IMR-90 (cell line): Measurements from ENCODE around the gene GH1. TPM values are rescaled to one million over a fixed set of nuclear protein-coding genes. Genes with fewer than 3 reads are reported as not detected.

Experiments
- ATAC-seq: fragments of 200-7000 bp; cut with Tn5 transposase; 2 replicates; pipeline ENCODE4 v1.9.1; 2020; ENCODE audit warnings: low read depth, mild to moderate bottlenecking, moderate library complexity
- BruUV-seq: library from RNA; stranded (reverse); fragments of 400-500 nt; replicated peaks from 2 replicates; lab custom pipeline; 2021; lab: Mats Ljungman, UMichigan
- CTCF ChIA-PET: fragments of 300-600 bp; formaldehyde crosslinking; extraction: SDS; loops from one replicate; lab custom pipeline; 2021; ENCODE audit warnings: antibody characterized with exemption; lab: Yijun Ruan, JAX
- POLR2A ChIA-PET: fragments of 300-600 bp; sonication (Branson Sonifier 250); formaldehyde crosslinking; loops from one replicate; lab custom pipeline; 2022; ENCODE audit warnings: antibody characterized with exemption; ENCODE audit not compliant: unreplicated experiment; lab: Charles Lee
- DNase-seq: peaks from one replicate; pipeline ENCODE4 v3.0.0; 2013
- H2AFZ ChIP-seq: replicated peaks from 2 replicates; pipeline ENCODE3; 2013; ENCODE audit warnings: low read length, mild to moderate bottlenecking; ENCODE audit not compliant: poor library complexity
- H2AK5ac ChIP-seq: 2 replicates; pipeline ENCODE4 v1.6.1; 2013; ENCODE audit warnings: low read depth, low read length, inconsistent platforms
- H2AK9ac ChIP-seq: replicated peaks from 2 replicates; pipeline ENCODE3; 2013; ENCODE audit warnings: mild to moderate bottlenecking, low read depth, low read length, moderate library complexity; ENCODE audit not compliant: poor library complexity
- H2BK120ac ChIP-seq: 2 replicates; pipeline ENCODE4 v1.6.1; 2013; ENCODE audit warnings: low read depth, low read length, inconsistent platforms
- H2BK15ac ChIP-seq: 3 replicates; pipeline ENCODE4 v1.6.1; 2013; ENCODE audit warnings: low read depth, low read length, inconsistent platforms
- H2BK20ac ChIP-seq: 2 replicates; pipeline ENCODE4 v1.6.1; 2013; ENCODE audit warnings: low read depth, mild to moderate bottlenecking, inconsistent platforms, low read length, moderate library complexity
- H2BK5ac ChIP-seq: 2 replicates; pipeline ENCODE4 v1.6.1; 2013; ENCODE audit warnings: mild to moderate bottlenecking, low read depth, low read length, inconsistent platforms; ENCODE audit not compliant: poor library complexity, severe bottlenecking
- H3K14ac ChIP-seq: replicated peaks from 2 replicates; pipeline ENCODE4 v1.6.1; 2013; ENCODE audit warnings: low read depth, low read length, inconsistent platforms
- H3K18ac ChIP-seq: 2 replicates; pipeline ENCODE4 v1.6.1; 2013; ENCODE audit warnings: low read depth, low read length, control low read depth
- H3K23ac ChIP-seq: 2 replicates; pipeline ENCODE4 v1.6.1; 2013; ENCODE audit warnings: low read depth, low read length, inconsistent platforms
- H3K27ac ChIP-seq: 2 replicates; pipeline ENCODE4 v1.5.1; 2013; ENCODE audit warnings: mild to moderate bottlenecking, control low read depth, low read length; ENCODE audit not compliant: insufficient read depth
- H3K27me3 ChIP-seq: 2 replicates; pipeline ENCODE4 v1.6.1; 2013; ENCODE audit warnings: low read length; ENCODE audit not compliant: control insufficient read depth, insufficient read depth
- H3K36me3 ChIP-seq: 2 replicates; pipeline ENCODE4 v1.6.1; 2013; ENCODE audit warnings: low read length, mixed read lengths; ENCODE audit not compliant: control insufficient read depth, insufficient read depth
- H3K4ac ChIP-seq: 2 replicates; pipeline ENCODE4 v1.6.1; 2013; ENCODE audit warnings: low read depth, low read length, inconsistent platforms
- H3K4me1 ChIP-seq: 2 replicates; pipeline ENCODE4 v1.6.1; 2013; ENCODE audit warnings: low read length, mixed read lengths; ENCODE audit not compliant: control insufficient read depth, insufficient read depth
- H3K4me2 ChIP-seq: 2 replicates; pipeline ENCODE4 v1.6.1; 2013; ENCODE audit warnings: low read depth, mild to moderate bottlenecking, control low read depth, low read length, moderate library complexity
- H3K4me3 ChIP-seq: 2 replicates; pipeline ENCODE4 v1.5.1; 2013; ENCODE audit warnings: low read depth, mild to moderate bottlenecking, control low read depth, low read length, moderate library complexity; ENCODE audit not compliant: insufficient read depth
- H3K56ac ChIP-seq: 2 replicates; pipeline ENCODE4 v1.6.1; 2013; ENCODE audit warnings: low read length, inconsistent platforms; ENCODE audit not compliant: insufficient read depth; ENCODE audit errors: extremely low read depth
- H3K79me1 ChIP-seq, 2 experiments: 2 replicates each; pipeline ENCODE4 v1.6.1; 2013; ENCODE audit warnings: low read length in 2 of 2, inconsistent platforms in 1 of 2, low read depth in 1 of 2
- H3K9ac ChIP-seq: 2 replicates; pipeline ENCODE4 v1.6.1; 2013; ENCODE audit warnings: low read depth, low read length, control low read depth
- H3K9me1 ChIP-seq: 2 replicates; pipeline ENCODE4 v1.6.1; 2013; ENCODE audit warnings: low read length, inconsistent platforms; ENCODE audit not compliant: insufficient read depth
- H3K9me3 ChIP-seq: 2 replicates; pipeline ENCODE4 v1.6.1; 2013; ENCODE audit warnings: low read length; ENCODE audit not compliant: control insufficient read depth, insufficient read depth
- H4K20me1 ChIP-seq: 2 replicates; pipeline ENCODE4 v1.6.1; 2013; ENCODE audit warnings: low read length, inconsistent platforms; ENCODE audit not compliant: insufficient read depth
- H4K5ac ChIP-seq: 2 replicates; pipeline ENCODE4 v1.6.1; 2013; ENCODE audit warnings: mild to moderate bottlenecking, low read depth, low read length, control low read depth
- H4K8ac ChIP-seq, 2 experiments: 2 replicates each; pipeline ENCODE4 v1.6.1; 2013; ENCODE audit warnings: low read depth in 2 of 2, low read length in 2 of 2, control low read depth in 1 of 2, inconsistent platforms in 1 of 2
- H4K91ac ChIP-seq: 2 replicates; pipeline ENCODE4 v1.6.1; 2013; ENCODE audit warnings: low read depth, low read length, inconsistent platforms; ENCODE audit not compliant: insufficient read depth
- BHLHE40 ChIP-seq: fragments of 150-350 bp; IDR thresholded peaks from 2 replicates; pipeline ENCODE4 v1.6.1; 2016; ENCODE audit warnings: mild to moderate bottlenecking, low read depth, low read length
- CEBPB ChIP-seq: IDR thresholded peaks from 2 replicates; pipeline ENCODE4 v1.6.1; 2012; ENCODE audit warnings: low read depth, low read length, improper control_type of control experiment
- CHD1 ChIP-seq: IDR thresholded peaks from 2 replicates; pipeline ENCODE4 v1.6.1; 2012; ENCODE audit warnings: low read depth, low read length, improper control_type of control experiment
- CTCF ChIP-seq: conservative IDR thresholded peaks from 2 replicates; pipeline ENCODE4 v1.5.1; 2012; ENCODE audit warnings: mild to moderate bottlenecking, low read depth, low read length, improper control_type of control experiment
- ELK1 ChIP-seq: fragments of 150-350 bp; IDR thresholded peaks from 2 replicates; pipeline ENCODE4 v1.6.1; 2016; ENCODE audit warnings: low read depth, mild to moderate bottlenecking, low read length, moderate library complexity, borderline replicate concordance
- FOS ChIP-seq: fragments of 150-350 bp; IDR thresholded peaks from 2 replicates; pipeline ENCODE4 v1.6.1; 2016; ENCODE audit warnings: low read depth, low read length
- MAFK ChIP-seq: IDR thresholded peaks from 2 replicates; pipeline ENCODE4 v1.6.1; 2012; ENCODE audit warnings: low read depth, low read length, improper control_type of control experiment
- MXI1 ChIP-seq: IDR thresholded peaks from 2 replicates; pipeline ENCODE4 v1.6.1; 2012; ENCODE audit warnings: low read depth, mild to moderate bottlenecking, low read length, moderate library complexity, borderline replicate concordance
- NFE2L2 ChIP-seq: fragments of 150-350 bp; IDR thresholded peaks from 2 replicates; pipeline ENCODE4 v1.6.1; 2016; ENCODE audit warnings: low read depth, mild to moderate bottlenecking, low read length
- POLR2A ChIP-seq: IDR thresholded peaks from 2 replicates; pipeline ENCODE4 v1.6.1; 2012; ENCODE audit warnings: mild to moderate bottlenecking, low read depth, low read length
- RAD21 ChIP-seq: IDR thresholded peaks from 2 replicates; pipeline ENCODE4 v1.6.1; 2012; ENCODE audit warnings: low read length, improper control_type of control experiment
- RCOR1 ChIP-seq: IDR thresholded peaks from 2 replicates; pipeline ENCODE4 v1.6.1; 2012; ENCODE audit warnings: mild to moderate bottlenecking, low read length, improper control_type of control experiment; ENCODE audit not compliant: insufficient replicate concordance
- RFX5 ChIP-seq: IDR thresholded peaks from 2 replicates; pipeline ENCODE4 v1.8.0; 2012; ENCODE audit warnings: low read depth, mild to moderate bottlenecking, low read length, moderate library complexity
- SMC3 ChIP-seq: fragments of 150-350 bp; IDR thresholded peaks from 2 replicates; pipeline ENCODE4 v1.6.1; 2016; ENCODE audit warnings: low read depth, mild to moderate bottlenecking, antibody characterized with exemption, low read length, moderate library complexity
- USF2 ChIP-seq: fragments of 150-350 bp; IDR thresholded peaks from 2 replicates; pipeline ENCODE4 v1.6.1; 2017; ENCODE audit warnings: mild to moderate bottlenecking, antibody characterized with exemption, low read length, low read depth
- WGBS, 2 experiments: methylation state at CpG; one replicate each; pipeline versions ENCODE4 v1.1.5 to v1.1.7; 2013; ENCODE audit warnings: missing lambda C conversion rate in 2 of 2; ENCODE audit not compliant: insufficient read length in 1 of 2; ENCODE audit errors: extremely low coverage in 2 of 2; 5-methylcytosine and 5-hydroxymethylcytosine counted together
- dilution Hi-C: fragments of 300-500 bp; cut with HindIII; formaldehyde crosslinking; loops from one replicate; pipeline ENCODE4 v1.14.3; 2018; ENCODE audit warnings: low sequenced_read_pairs; ENCODE audit not compliant: unreplicated experiment
- in situ Hi-C: fragments of 300-500 bp; cut with MboI; formaldehyde crosslinking; loops from 3 replicates; pipeline ENCODE4 v1.14.3; 2019; ENCODE audit warnings: low sequenced_read_pairs, inconsistent platforms, mixed read lengths
- intact Hi-C: fragments of 100-400 bp; cut with micrococcal nuclease; formaldehyde crosslinking; loops from 2 replicates; pipeline ENCODE4 v1.10.0; 2022
- polyA plus RNA-seq, 3 experiments: library from polyadenylated mRNA; depleted of rRNA; stranded (reverse); fragments of >200 nt; gene quantifications; 2 replicates each; pipeline ENCODE4 v1.2.3, GENCODE V29; 2012; ENCODE audit warnings: low replicate concordance in 1 of 3
- total RNA-seq: library from RNA; depleted of rRNA; stranded (reverse); fragments of >200 nt; gene quantifications from 2 replicates; pipeline ENCODE4 v1.2.3, GENCODE V29; 2012

GH1 gene
- total and polyA plus RNA-seq, 2 of the 4 experiments (the other 2 are of a cell fraction), result not detected

- intact Hi-C loops, result no loop called here
- no peak overlapping the region for H2BK20ac ChIP-seq
- H3K27ac ChIP-seq, result no peak overlapping the region
- DNase-seq (no peak), ATAC-seq (no peak)
- H3K4me3 ChIP-seq, result no peak overlapping the region
- no peaks in the 10 kb centered on the region for H3K9me3 ChIP-seq
- peaks cover 27% of the 10 kb centered on the region for H3K27me3 ChIP-seq
- H2BK120ac ChIP-seq, result no peak overlapping the region
- H3K14ac ChIP-seq, result no peak overlapping the region
- H2AK9ac ChIP-seq, result no peak overlapping the region
- H3K79me1 ChIP-seq, result no peaks in the 10 kb centered on the region
- H3K4ac ChIP-seq, result no peak overlapping the region
- H4K20me1 ChIP-seq, result no peaks in the 10 kb centered on the region
- H2BK15ac ChIP-seq, result no peak overlapping the region
- no peak overlapping the region for H3K4me2 ChIP-seq
- WGBS, 2 experiments, result no CpG with 5 or more reads among the region's 4 CpGs
- no peak overlapping the region for H2AFZ ChIP-seq
- in situ Hi-C loops, result no loop called here
- H2BK5ac ChIP-seq, result no peak overlapping the region
- no peak overlapping the region for H3K18ac ChIP-seq
- no peak overlapping the region for H4K5ac ChIP-seq
- dilution Hi-C loops, result no loop called here
- no peaks in the 10 kb centered on the region for H3K36me3 ChIP-seq
- no peak overlapping the region for H4K8ac ChIP-seq
- no peak overlapping the region for H4K91ac ChIP-seq
- no TSS peak for BruUV-seq
- TF ChIP-seq POLR2A (no peak), ELK1 (no peak), RCOR1 (no peak), RAD21 (no peak), CTCF (no peak), RFX5 (no peak), NFE2L2 (no peak), CEBPB (no peak), SMC3 (no peak), USF2 (no peak), CHD1 (no peak), BHLHE40 (no peak), MXI1 (no peak), MAFK (no peak), FOS (no peak)
- no peak overlapping the region for H3K23ac ChIP-seq
- H2AK5ac ChIP-seq, result no peak overlapping the region
- H3K9me1 ChIP-seq, result peaks cover 6% of the 10 kb centered on the region; the same call in 1 of the 2 replicates
- CTCF ChIA-PET, result no interaction called here
- no peaks in the 10 kb centered on the region for H3K4me1 ChIP-seq
- no peak overlapping the region for H3K56ac ChIP-seq
- no peak overlapping the region for H3K9ac ChIP-seq
- POLR2A ChIA-PET, result no interaction called here
Observed at GRCh38 chr17:63963123-63963522, 44.5 kb upstream of the GH1 start.
